Measurements from ENCODE around the gene VSIG1. TPM values are rescaled to one million over a fixed set of nuclear protein-coding genes. Genes with fewer than 3 reads are reported as not detected.

Gene VSIG1
- total RNA-seq, 1 experiment from 2014 or later: 1.5 TPM

GRCh38 chrX:108033890-108034289, 11.0 kb upstream of the VSIG1 start:
- no peaks in the 10 kb centered on the region; the same call in 1 of the 2 replicates for H3K27me3 Mint-ChIP-seq (ENCODE audit: low read depth)
- Histone ChIP-seq H4K5ac (ENCODE audit: insufficient read length, low read depth, low read length) (no peak overlapping the region), H3K4ac (ENCODE audit: low read depth, low read length) (no peak overlapping the region), H2BK15ac (ENCODE audit: low read depth, low read length) (no peak overlapping the region), H2AFZ (ENCODE audit: low read length) (no peak overlapping the region), H2BK120ac (ENCODE audit: low read depth, low read length, poor library complexity, severe bottlenecking) (no peak overlapping the region), H3K4me2 (ENCODE audit: insufficient read depth, insufficient read length, low read length) (no peak overlapping the region), H3T11ph (ENCODE audit: low read length) (no peak overlapping the region), H3K56ac (ENCODE audit: insufficient read length, low read depth, low read length) (no peak overlapping the region), H4K20me1 (ENCODE audit: control insufficient read depth, insufficient read depth, insufficient read length) (no peaks in the 10 kb centered on the region), H3K9ac (ENCODE audit: extremely low read depth, insufficient read length, low read length) (no peak overlapping the region), H2BK12ac (ENCODE audit: insufficient read length, low read depth, low read length) (no peak overlapping the region), H3K9me3 (ENCODE audit: control insufficient read depth, low read depth, low read length) (no peaks in the 10 kb centered on the region), H4K8ac (replicated peaks; ENCODE audit: insufficient read length, low read depth, low read length) (no peak overlapping the region), H3K27me3 (ENCODE audit: insufficient read depth, low read length) (no peaks in the 10 kb centered on the region), H4K91ac (ENCODE audit: insufficient read length, low read depth, low read length) (no peak overlapping the region), H3K23ac (ENCODE audit: insufficient read length, low read depth, low read length) (no peak overlapping the region), H3K23me2 (ENCODE audit: insufficient read length, low read depth, low read length, poor library complexity, severe bottlenecking) (no peaks in the 10 kb centered on the region), H3K14ac (ENCODE audit: insufficient read depth, low read length) (no peak overlapping the region), H2AK5ac (ENCODE audit: insufficient read length, low read length) (no peak overlapping the region), H3K27ac (ENCODE audit: insufficient read length, low read depth, low read length) (no peak overlapping the region), H2BK5ac (ENCODE audit: insufficient read length, low read length) (no peak overlapping the region), H3K79me2 (ENCODE audit: insufficient read depth, low read length) (no peaks in the 10 kb centered on the region), H3K18ac (ENCODE audit: insufficient read length, low read depth, low read length) (no peak overlapping the region), H3K4me1 (ENCODE audit: insufficient read depth, low read length) (peaks cover 4% of the 10 kb centered on the region; the same call in 1 of the 2 replicates), H3K79me1 (ENCODE audit: insufficient read depth, low read depth, low read length, poor library complexity, severe bottlenecking) (no peaks in the 10 kb centered on the region), H2BK20ac (ENCODE audit: low read depth, low read length, poor library complexity, severe bottlenecking) (no peak overlapping the region)
- no peaks in the 10 kb centered on the region for H3K36me3 Mint-ChIP-seq (ENCODE audit: insufficient read depth in 1 of 3, low read depth in 3 of 3)
- no peak overlapping the region for H3K4me3 Mint-ChIP-seq
- H3K4me1 Mint-ChIP-seq: peaks cover 5 to 6% of the 10 kb centered on the region in 2 experiments
- no peak for TF ChIP-seq CTCF (conservative IDR thresholded peaks at IDR 0.05)
- H3K27ac Mint-ChIP-seq: no peak overlapping the region
- H3K9me3 Mint-ChIP-seq: peaks cover 0 to 14% of the 10 kb centered on the region in 2 experiments; a peak in 2 of 5 replicates
- WGBS (ENCODE audit: extremely low coverage, insufficient read length, low lambda C conversion rate): no CpG with 5 or more reads among the region's 3 CpGs
- no peak for DNase-seq
